GM21529 (cell line): ENCODE measurements around the gene AP2A2.
"Not testable (repeated sequence)": the region's sequence is repeated elsewhere in the genome, so short reads cannot be mapped to it uniquely, and the experiment has no call there.

Experiments used
- ATAC-seq: cut with Tn5 transposase; IDR thresholded peaks from one replicate; pipeline ENCODE4 v1.9.1; 2021; ENCODE audit not compliant: unreplicated experiment

AP2A2 gene

GRCh38 chr11:953512-953911 lies 27.8 kb downstream of the AP2A2 start:
- no peak for ATAC-seq

- ATAC-seq = no peak
Observed at GRCh38 chr11:954392-955153, 28.9 kb downstream of the AP2A2 start.

DNA sequence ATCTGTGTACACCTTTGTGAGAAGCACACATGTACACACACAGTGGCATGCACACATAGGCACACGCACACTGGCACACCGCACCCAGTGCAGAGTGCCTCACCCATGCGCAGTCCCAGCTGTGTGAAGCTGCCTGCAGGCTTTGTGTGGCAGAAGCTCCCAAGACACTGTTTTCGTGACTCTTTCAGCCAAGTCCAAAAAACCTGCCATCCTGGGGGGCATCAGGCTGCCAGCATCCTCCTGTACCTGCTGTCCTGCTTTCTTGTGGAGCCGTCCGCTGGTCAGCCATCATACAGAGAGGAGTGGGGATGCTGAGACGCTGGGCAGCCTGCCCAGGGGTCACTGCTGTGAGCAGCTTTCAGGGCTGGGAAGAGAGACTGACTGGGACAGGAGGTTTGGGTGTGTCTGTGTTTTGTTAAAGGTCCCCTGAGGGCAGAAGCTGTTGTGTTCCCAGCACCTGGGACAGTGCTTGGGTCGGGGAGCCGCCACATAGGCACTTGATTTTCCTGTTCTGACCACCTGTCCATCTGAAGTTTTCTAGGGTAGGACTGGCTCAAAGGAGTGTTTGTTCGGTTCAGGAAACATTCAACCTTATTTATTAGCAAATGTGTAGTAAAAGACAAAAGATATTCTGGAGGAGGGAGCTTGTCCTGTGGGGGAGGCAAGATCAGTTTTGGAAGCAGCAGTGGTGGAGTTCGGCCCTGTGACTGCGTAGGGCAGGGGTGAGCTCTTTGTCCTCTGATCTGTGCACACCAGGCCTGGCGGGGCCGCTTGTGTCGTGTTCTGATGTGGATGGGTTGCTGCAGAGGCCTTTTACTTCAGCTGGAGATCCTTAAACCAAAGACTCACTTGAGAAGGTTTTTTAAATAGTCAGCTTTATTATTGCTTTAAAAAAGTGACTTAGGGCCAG lies 29.7 kb downstream of the AP2A2 start:
- no peak for ATAC-seq

DNA sequence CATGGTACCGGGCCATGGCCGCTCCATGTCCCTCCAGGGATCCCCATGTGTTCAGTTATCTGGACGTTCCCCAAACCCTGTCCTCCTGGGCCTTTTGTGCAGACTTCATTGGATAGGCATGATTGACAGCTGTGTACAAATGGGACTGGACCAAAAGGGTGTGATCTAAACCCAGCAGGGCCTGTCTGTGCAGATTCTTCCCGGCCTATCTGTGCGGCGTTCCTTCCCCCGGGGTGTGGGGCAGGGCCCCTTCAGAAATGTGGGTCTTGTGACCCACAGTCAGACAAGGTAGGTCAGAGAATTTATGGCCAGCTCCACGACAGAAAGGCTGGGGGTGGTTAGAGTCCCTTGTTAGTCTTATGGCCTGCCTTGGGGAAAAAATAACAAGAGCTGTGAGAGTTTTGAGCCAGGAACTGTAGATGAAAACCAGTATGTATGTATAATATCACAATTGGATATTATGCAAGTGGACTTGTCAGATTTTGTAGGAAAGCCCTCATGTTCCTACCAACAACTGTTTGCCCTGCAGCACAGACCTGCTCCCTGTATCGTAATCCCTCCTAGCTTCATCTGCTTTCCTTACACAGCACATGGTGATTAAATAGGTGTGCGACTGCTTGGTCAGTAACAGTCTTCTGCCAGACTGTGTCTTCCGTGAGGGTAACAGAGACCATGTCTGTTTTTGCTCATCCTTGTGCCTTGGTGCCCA lies 31.7 kb downstream of the AP2A2 start:
- ATAC-seq = no peak

DNA sequence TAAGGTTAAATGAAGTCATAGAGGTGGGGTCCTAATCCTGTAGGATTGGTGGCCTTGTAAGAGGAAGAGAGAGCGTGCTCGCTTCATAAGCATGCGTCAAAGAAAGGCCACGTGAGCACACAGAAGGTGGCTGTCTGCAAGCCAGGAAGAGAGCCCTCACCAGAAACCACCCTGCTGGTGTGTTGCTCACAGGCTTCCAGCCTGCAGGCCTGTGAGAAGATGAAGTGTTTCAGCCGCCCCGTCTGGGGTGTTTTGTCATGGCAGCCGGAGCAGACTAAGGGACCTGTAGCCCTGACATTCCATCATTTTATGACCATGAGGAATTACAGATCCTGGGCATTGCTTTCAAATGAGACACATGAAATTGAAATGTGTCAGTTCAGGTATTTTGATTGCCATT lies 32.4 kb downstream of the AP2A2 start:
- ATAC-seq = no peak

DNA sequence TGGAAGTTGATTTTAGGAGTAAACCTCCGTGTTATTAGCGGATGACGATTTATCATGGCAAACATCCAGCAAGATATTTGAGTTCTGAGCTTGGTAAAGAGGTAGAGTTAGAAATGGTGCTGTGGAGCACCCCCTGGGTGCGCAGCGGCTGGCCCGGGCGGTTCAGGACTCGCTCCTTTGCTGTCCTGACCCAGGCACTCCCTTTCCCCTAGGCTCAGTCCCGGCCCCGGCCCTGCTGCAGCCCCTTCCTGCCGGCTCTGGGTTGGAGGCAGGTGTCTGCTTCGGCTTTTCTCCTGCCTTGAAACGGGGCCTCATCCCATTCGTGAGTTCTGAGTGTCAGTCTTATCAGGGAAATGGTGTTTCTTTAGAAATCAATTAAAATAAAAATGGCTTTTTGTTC lies 33.4 kb downstream of the AP2A2 start:
- no peak for ATAC-seq

GRCh38 chr11:959608-960007 lies 33.9 kb downstream of the AP2A2 start:
- ATAC-seq = no peak

DNA sequence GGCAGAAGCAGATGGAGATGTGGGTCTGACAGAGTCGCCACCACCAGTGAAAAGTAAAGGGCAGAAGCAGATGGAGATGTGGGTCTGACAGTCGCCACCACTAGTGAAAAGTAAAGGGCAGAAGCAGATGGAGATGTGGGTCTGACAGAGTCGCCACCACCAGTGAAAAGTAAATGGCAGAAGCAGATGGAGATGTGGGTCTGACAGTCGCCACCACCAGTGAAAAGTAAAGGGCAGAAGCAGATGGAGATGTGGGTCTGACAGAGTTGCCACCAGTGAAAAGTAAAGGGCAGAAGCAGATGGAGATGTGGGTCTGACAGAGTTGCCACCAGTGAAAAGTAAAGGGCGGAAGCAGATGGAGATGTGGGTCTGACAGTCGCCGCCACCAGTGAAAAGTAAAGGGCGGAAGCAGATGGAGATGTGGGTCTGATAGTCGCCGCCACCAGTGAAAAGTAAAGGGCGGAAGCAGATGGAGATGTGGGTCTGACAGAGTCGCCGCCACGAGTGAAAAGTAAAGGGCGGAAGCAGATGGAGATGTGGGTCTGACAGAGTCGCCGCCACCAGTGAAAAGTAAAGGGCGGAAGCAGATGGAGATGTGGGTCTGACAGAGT lies 35.7 kb downstream of the AP2A2 start:
- ATAC-seq = not testable (repeated sequence)

- no peak for ATAC-seq
Observed at GRCh38 chr11:961921-962320, 36.3 kb downstream of the AP2A2 start.

- no peak for ATAC-seq
Observed at GRCh38 chr11:962688-963087, 37.0 kb downstream of the AP2A2 start.

- no peak for ATAC-seq
Observed at GRCh38 chr11:963852-964251, 38.2 kb downstream of the AP2A2 start.

GRCh38 chr11:965206-965775 lies 39.6 kb downstream of the AP2A2 start:
- ATAC-seq = no peak

DNA sequence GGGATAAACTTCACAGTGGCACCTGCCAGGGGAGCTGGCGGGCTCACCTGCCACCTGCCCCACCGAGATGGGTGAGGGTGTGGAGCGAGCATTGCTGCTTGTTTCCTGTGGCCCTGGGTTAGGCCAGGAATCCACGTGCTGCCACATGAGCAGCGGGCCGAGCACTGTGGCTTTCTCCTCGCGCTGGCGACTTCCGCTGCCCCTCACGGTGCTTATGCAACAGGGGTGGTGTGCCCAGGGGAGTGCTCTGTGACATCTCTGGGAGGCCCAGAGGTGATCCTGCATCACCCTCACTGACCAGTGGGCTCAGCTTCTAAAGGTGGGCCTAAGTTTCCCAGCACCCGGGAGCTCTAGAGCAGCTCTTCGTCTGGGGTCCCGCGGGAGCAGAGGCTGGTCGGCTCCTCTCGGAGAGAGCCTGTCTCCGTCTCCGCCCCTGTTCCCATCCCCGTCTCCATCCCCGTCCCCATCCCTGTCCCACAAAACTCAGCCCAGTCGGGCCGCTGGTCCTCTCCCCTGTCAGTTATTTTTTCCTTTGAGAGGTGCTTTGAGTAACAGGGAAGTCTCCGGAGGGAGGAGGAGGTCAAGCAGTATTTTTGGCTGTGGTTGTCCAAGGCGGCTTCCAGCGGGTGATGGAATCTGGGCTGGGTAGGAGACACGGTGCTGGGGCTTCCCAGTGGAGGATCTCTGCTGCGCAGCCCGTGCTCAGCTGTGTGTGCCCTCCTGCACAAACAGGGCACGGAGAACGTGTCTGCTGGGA lies 42.5 kb downstream of the AP2A2 start:
- ATAC-seq = no peak

DNA sequence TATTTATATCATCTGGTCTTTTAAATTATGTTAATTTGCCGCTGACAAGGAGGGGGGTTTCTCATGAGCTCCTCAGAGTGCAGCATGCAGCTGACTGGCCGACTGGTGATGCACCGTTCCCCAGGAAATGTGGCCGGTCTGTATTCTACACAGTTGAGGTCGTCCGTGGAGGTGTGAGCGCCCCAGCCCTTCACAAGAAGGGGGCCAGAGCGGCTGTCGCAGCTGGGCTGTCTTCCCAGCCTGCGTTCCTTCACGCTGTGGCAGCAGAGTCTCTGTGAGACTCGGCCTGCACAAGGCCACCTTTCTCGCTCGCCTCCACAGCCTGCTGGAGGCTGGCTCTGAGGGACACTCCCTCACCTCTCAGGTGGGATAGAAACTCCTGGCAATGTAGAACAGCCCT lies 43.2 kb downstream of the AP2A2 start:
- ATAC-seq = no peak

DNA sequence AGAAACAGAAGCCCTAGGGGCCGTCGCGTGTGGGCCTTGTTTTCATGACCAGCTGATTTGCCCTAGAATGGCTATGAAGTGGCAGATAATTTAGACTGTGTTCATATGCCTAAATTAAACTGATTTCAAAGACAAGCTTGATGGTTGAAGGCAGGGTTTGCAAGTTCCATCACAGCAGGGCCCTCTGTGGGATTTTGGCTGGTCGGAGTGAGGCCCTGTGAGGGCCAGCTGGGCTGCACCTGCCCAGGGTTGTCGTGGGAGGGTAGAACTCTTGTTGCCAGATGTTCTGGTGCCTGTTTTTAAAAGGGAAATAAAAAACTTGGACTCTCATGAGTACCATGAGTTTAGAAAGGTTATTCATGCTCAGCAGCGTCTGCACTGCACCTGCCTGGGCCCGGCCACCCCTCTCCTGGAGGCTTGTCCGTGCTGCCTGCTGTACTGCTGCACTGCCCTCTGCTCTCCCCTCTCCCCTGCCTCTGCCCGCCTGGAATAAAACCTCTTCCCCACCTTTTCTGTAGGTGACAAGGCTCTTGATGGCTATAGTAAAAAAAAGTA lies 44.1 kb downstream of the AP2A2 start:
- no peak for ATAC-seq

DNA sequence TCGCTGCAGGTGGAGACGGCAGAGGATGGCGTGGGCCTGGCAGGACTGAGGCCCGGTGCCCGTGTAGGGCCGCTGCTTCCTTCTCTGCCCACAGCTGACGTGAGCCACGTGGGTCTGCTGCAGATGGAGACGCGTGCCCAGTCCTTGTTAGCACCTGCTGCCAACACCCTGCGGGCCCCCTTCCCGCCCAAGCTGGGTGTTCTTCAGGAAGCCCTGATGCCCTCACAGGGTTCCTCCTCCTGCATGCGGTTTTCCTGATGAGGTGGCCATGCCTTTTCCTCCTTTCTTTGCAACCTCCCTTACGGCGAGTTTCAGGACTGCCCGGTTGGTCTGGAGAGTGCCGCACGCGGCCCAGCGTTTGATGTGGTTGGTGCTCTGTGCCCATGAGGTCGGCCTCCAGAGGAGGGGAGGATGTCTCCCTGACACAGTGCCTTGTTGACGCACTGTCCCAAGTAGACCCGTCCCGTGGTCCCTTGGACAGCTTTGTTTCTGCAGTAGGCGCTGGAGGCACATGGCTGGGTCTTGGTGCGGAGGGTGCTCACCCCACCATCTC lies 44.7 kb downstream of the AP2A2 start:
- ATAC-seq = no peak

DNA sequence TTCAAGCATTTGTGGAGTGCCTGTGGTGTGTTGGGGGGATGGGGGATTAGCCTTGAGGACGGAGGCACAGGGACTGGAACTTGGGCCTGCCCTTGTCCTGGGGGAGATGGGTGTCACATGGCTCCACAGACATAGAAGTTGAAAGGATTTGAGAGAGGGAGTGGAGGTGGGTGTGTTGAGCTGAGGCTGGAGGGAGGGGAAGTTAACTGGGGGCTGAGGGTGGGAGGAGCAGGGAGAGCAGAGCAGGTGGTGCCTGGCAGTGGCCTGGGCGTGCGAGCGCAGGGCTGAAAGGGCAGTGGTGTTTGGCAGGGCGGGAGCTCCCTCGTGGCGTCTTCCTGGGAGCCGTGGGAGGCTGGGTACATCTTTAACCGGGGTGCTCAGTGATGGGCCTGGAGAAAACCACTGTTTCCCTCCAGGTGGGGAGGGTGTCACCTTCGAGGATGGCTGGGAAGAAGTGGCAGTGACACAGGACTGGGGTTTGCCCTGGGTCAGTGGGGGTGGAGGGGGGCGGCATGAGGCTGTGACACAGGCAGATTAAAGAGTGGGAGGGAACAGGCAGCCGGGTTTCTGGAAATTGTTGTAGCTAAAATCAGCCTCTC lies 45.5 kb downstream of the AP2A2 start:
- ATAC-seq = no peak

- ATAC-seq = no peak
Observed at GRCh38 chr11:971731-972365, 46.2 kb downstream of the AP2A2 start.
